Gastroesophageal sphincter (tissue), 3 donors: ENCODE measurements around the gene TFB1M.

Experiments used
- EP300 ChIP-seq: sonication (generic); formaldehyde crosslinking; IDR thresholded peaks from one replicate; pipeline ENCODE4 v1.6.1; 2017; ENCODE audit warnings: antibody characterized with exemption, mild to moderate bottlenecking
- POLR2A ChIP-seq, 2 donors: fragments of 450-650 bp; IDR thresholded peaks; one replicate each; pipeline ENCODE4 v1.6.1; 2017; ENCODE audit warnings: antibody characterized with exemption in 2 of 2, mild to moderate bottlenecking in 2 of 2, moderate library complexity in 1 of 2
- POLR2AphosphoS5 ChIP-seq: sonication (generic); formaldehyde crosslinking; IDR thresholded peaks from one replicate; pipeline ENCODE4 v1.6.1; 2017; ENCODE audit warnings: antibody characterized with exemption
- TF ChIP-seq, protein P1 (sequence below), 4 experiments: fragments of 200-600 bp in 2 of 4; fragments of 450-650 bp in 2 of 4; sonication (generic) in 1 of 4; IDR thresholded peaks; one replicate each; pipeline ENCODE4 v1.5.1; 2017 to 2019; ENCODE audit warnings: antibody characterized with exemption in 4 of 4, mild to moderate bottlenecking in 2 of 4, moderate library complexity in 2 of 4

DNA sequence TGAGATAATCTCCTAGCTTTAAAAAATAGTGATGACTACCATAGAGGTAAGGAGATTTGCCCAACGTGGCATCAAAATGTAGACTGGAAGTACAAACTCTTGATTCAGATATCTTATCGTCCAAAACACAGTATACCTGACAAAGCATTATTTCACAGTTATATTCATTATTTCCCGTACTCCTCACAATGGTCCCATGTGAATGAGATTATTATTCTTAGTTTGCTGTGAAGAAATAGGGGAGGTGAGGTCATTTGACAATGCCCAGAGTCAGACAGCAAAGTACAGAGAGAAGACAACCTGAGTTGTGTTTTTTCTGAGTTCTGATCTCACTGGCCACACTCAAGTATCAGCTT lies 1.2 kb upstream of the TFB1M start:
- TF ChIP-seq, protein P1, sequence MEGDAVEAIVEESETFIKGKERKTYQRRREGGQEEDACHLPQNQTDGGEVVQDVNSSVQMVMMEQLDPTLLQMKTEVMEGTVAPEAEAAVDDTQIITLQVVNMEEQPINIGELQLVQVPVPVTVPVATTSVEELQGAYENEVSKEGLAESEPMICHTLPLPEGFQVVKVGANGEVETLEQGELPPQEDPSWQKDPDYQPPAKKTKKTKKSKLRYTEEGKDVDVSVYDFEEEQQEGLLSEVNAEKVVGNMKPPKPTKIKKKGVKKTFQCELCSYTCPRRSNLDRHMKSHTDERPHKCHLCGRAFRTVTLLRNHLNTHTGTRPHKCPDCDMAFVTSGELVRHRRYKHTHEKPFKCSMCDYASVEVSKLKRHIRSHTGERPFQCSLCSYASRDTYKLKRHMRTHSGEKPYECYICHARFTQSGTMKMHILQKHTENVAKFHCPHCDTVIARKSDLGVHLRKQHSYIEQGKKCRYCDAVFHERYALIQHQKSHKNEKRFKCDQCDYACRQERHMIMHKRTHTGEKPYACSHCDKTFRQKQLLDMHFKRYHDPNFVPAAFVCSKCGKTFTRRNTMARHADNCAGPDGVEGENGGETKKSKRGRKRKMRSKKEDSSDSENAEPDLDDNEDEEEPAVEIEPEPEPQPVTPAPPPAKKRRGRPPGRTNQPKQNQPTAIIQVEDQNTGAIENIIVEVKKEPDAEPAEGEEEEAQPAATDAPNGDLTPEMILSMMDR (IDR thresholded peaks at IDR 0.05) = no peak
- no peak for TF ChIP-seq POLR2A (IDR thresholded peaks at IDR 0.05)
- no peak for TF ChIP-seq POLR2AphosphoS5
- no peak for TF ChIP-seq EP300
